ENCODE data around the gene CDH4. TPM values are rescaled to one million over a fixed set of nuclear protein-coding genes. Genes with fewer than 3 reads are reported as not detected.

The CDH4 gene
- total RNA-seq, 1 donor from 2014 or later: 12.1 TPM

GRCh38 chr20:61916318-61916891 lies 664.3 kb downstream of the CDH4 start:
- H3K27me3 ChIP-seq (ENCODE audit: control insufficient read depth, insufficient read depth, low read length): no peaks in the 10 kb centered on the region
- H3K4me3 ChIP-seq (ENCODE audit: low read depth, low read length): no peak overlapping the region
- DNase-seq (ENCODE audit: low read depth) (no peak), FAIRE-seq (peak; percentile 13)
- TF ChIP-seq CTCF (IDR thresholded peaks at IDR 0.05; ENCODE audit: insufficient read depth, low read length, severe bottlenecking): no peak
- H3K36me3 ChIP-seq (ENCODE audit: control insufficient read depth, insufficient read depth, low read length): no peaks in the 10 kb centered on the region

- Histone ChIP-seq H3K36me3 (ENCODE audit: control insufficient read depth, insufficient read depth, low read length) (no peaks in the 10 kb centered on the region), H3K27me3 (ENCODE audit: control insufficient read depth, insufficient read depth, low read length) (no peaks in the 10 kb centered on the region), H3K4me3 (ENCODE audit: low read depth, low read length) (no peak overlapping the region)
- DNase-seq (ENCODE audit: low read depth) (no peak), FAIRE-seq (no peak)
- TF ChIP-seq CTCF (IDR thresholded peaks at IDR 0.05; ENCODE audit: insufficient read depth, low read length, severe bottlenecking): no peak
These were observed 665.5 kb downstream of the CDH4 start for GRCh38 chr20:61917474-61918145.

GRCh38 chr20:61918548-61918947 lies 666.5 kb downstream of the CDH4 start:
- Histone ChIP-seq H3K36me3 (ENCODE audit: control insufficient read depth, insufficient read depth, low read length) (no peaks in the 10 kb centered on the region), H3K4me3 (ENCODE audit: low read depth, low read length) (no peak overlapping the region), H3K27me3 (ENCODE audit: control insufficient read depth, insufficient read depth, low read length) (no peaks in the 10 kb centered on the region)
- no peak for FAIRE-seq
- TF ChIP-seq CTCF (IDR thresholded peaks at IDR 0.05; ENCODE audit: insufficient read depth, low read length, severe bottlenecking): no peak
- DNase-seq (ENCODE audit: low read depth): no peak

- TF ChIP-seq CTCF (IDR thresholded peaks at IDR 0.05; ENCODE audit: insufficient read depth, low read length, severe bottlenecking): no peak
- no peaks in the 10 kb centered on the region for H3K36me3 ChIP-seq (ENCODE audit: control insufficient read depth, insufficient read depth, low read length)
- H3K27me3 ChIP-seq (ENCODE audit: control insufficient read depth, insufficient read depth, low read length): no peaks in the 10 kb centered on the region
- H3K4me3 ChIP-seq (ENCODE audit: low read depth, low read length): no peak overlapping the region
- DNase-seq (ENCODE audit: low read depth) (no peak), FAIRE-seq (no peak)
These were observed 667.2 kb downstream of the CDH4 start for GRCh38 chr20:61919239-61919638.

GRCh38 chr20:61919675-61920365 lies 667.8 kb downstream of the CDH4 start:
- H3K36me3 ChIP-seq (ENCODE audit: control insufficient read depth, insufficient read depth, low read length): no peaks in the 10 kb centered on the region
- peak; percentile 100 for FAIRE-seq
- no peak for TF ChIP-seq CTCF (IDR thresholded peaks at IDR 0.05; ENCODE audit: insufficient read depth, low read length, severe bottlenecking)
- no peak for DNase-seq (ENCODE audit: low read depth)
- no peaks in the 10 kb centered on the region for H3K27me3 ChIP-seq (ENCODE audit: control insufficient read depth, insufficient read depth, low read length)
- no peak overlapping the region for H3K4me3 ChIP-seq (ENCODE audit: low read depth, low read length)
